CD4-positive, alpha-beta T cell treated with Interleukin-15 for 1 hour (primary cell): ENCODE results near the gene TIE1.

Source experiments
- DNase-seq: peaks from one replicate; pipeline ENCODE4 v3.0.0-alpha.2; 2020

TIE1 gene

GRCh38 chr1:43274125-43274803 lies 26.5 kb upstream of the TIE1 start:
- peak; percentile 43 for DNase-seq

- no peak for DNase-seq
Measured at GRCh38 chr1:43274804-43275180, 26.0 kb upstream of the TIE1 start.

GRCh38 chr1:43275826-43276620 lies 24.8 kb upstream of the TIE1 start:
- DNase-seq: no peak

GRCh38 chr1:43276673-43277072 lies 24.1 kb upstream of the TIE1 start:
- no peak for DNase-seq

GRCh38 chr1:43277116-43277876 lies 23.5 kb upstream of the TIE1 start:
- DNase-seq: no peak

GRCh38 chr1:43279161-43279560 lies 21.6 kb upstream of the TIE1 start:
- DNase-seq: no peak

GRCh38 chr1:43279666-43280065 lies 21.1 kb upstream of the TIE1 start:
- DNase-seq: no peak

GRCh38 chr1:43280692-43281091 lies 20.1 kb upstream of the TIE1 start:
- no peak for DNase-seq

GRCh38 chr1:43282220-43283195 lies 18.3 kb upstream of the TIE1 start:
- DNase-seq: no peak

GRCh38 chr1:43284065-43284464 lies 16.7 kb upstream of the TIE1 start:
- no peak for DNase-seq

- DNase-seq: no peak
Measured at GRCh38 chr1:43284546-43285110, 16.2 kb upstream of the TIE1 start.

GRCh38 chr1:43285269-43285990 lies 15.4 kb upstream of the TIE1 start, which contains the start of gene C1orf210:
C1orf210 (minus strand) TSS chr1:43285581; CDS start chr1:43283270, 2,311 bp downstream.
- no peak for DNase-seq

- DNase-seq: no peak
Measured at GRCh38 chr1:43286115-43286514, 14.7 kb upstream of the TIE1 start.

GRCh38 chr1:43286533-43286932 lies 14.2 kb upstream of the TIE1 start:
- no peak for DNase-seq

- DNase-seq: no peak
Measured at GRCh38 chr1:43288058-43288784, 12.6 kb upstream of the TIE1 start.

- no peak for DNase-seq
Measured at GRCh38 chr1:43288785-43289706, 11.7 kb upstream of the TIE1 start.

- DNase-seq: no peak
Measured at GRCh38 chr1:43292216-43292615, 8.6 kb upstream of the TIE1 start.

- no peak for DNase-seq
Measured at GRCh38 chr1:43292679-43293078, 8.1 kb upstream of the TIE1 start.

- no peak for DNase-seq
Measured at GRCh38 chr1:43293176-43293575, 7.6 kb upstream of the TIE1 start.
